ENCODE data around the gene SYCE3. TPM values are rescaled to one million over a fixed set of nuclear protein-coding genes. Genes with fewer than 3 reads are reported as not detected.
"Not testable (repeated sequence)": the region's sequence is repeated elsewhere in the genome, so short reads cannot be mapped to it uniquely, and the experiment has no call there.

SYCE3 gene
- polyA plus RNA-seq, 1 experiment = not detected

- ChIA-PET POLR2A (no interaction called here), CTCF (interaction anchor here (1.3 kb wide), 1 partner anchor 12 kb away, joined by 7 read pairs; the partner anchor contains the start of gene SCO2)
- no peak overlapping the region for H3K4me3 ChIP-seq (ENCODE audit: low read depth, low read length)
- DNase-seq (ENCODE audit: low read depth) = no peak
- H3K36me3 ChIP-seq (ENCODE audit: control insufficient read depth, insufficient read depth, low read length) = no peaks in the 10 kb centered on the region
- TF ChIP-seq CTCF (IDR thresholded peaks at IDR 0.05; ENCODE audit: insufficient read depth, low read depth, low read length) = no peak
- H3K27me3 ChIP-seq (ENCODE audit: control insufficient read depth, insufficient read depth, low read length) = no peaks in the 10 kb centered on the region
Observed at GRCh38 chr22:50537765-50538164, 25.0 kb downstream of the SYCE3 start.

- H3K27me3 ChIP-seq (ENCODE audit: control insufficient read depth, insufficient read depth, low read length) = no peaks in the 10 kb centered on the region
- POLR2A ChIA-PET = no interaction called here
- CTCF ChIA-PET = interaction anchor here (2.0 kb wide), 1 partner anchor 10 kb away, joined by 6 read pairs; the partner anchor contains the start of gene SCO2
- no peak for DNase-seq (ENCODE audit: low read depth)
- no peaks in the 10 kb centered on the region for H3K36me3 ChIP-seq (ENCODE audit: control insufficient read depth, insufficient read depth, low read length)
- TF ChIP-seq CTCF (IDR thresholded peaks at IDR 0.05; ENCODE audit: insufficient read depth, low read depth, low read length) = no peak
- H3K4me3 ChIP-seq (ENCODE audit: low read depth, low read length) = no peak overlapping the region
Observed at GRCh38 chr22:50536226-50536625, 26.5 kb downstream of the SYCE3 start.

GRCh38 chr22:50535113-50535512, 27.6 kb downstream of the SYCE3 start:
- DNase-seq (ENCODE audit: low read depth) = no peak
- no peaks in the 10 kb centered on the region for H3K27me3 ChIP-seq (ENCODE audit: control insufficient read depth, insufficient read depth, low read length)
- ChIA-PET POLR2A (interaction anchor here (0.6 kb wide), 1 partner anchor 18 kb away, joined by 3 read pairs; no protein-coding TSS in a partner anchor), CTCF (interaction anchor here (1.5 to 2.0 kb wide), 2 partner anchors 9 to 28 kb away, joined by 4 to 6 read pairs; partner anchors contain the start of genes SCO2 and SYCE3)
- no peak overlapping the region for H3K4me3 ChIP-seq (ENCODE audit: low read depth, low read length)
- TF ChIP-seq CTCF (IDR thresholded peaks at IDR 0.05; ENCODE audit: insufficient read depth, low read depth, low read length) = no peak
- no peaks in the 10 kb centered on the region for H3K36me3 ChIP-seq (ENCODE audit: control insufficient read depth, insufficient read depth, low read length)

- CTCF ChIA-PET = interaction anchor here (0.6 to 1.5 kb wide), 2 partner anchors 29 to 241 kb away, joined by 3 to 4 read pairs; partner anchors contain the start of gene SYCE3
- H3K36me3 ChIP-seq (ENCODE audit: control insufficient read depth, insufficient read depth, low read length); POLR2A ChIA-PET; H3K27me3 ChIP-seq (ENCODE audit: control insufficient read depth, insufficient read depth, low read length); H3K4me3 ChIP-seq (ENCODE audit: low read depth, low read length); DNase-seq (ENCODE audit: low read depth): not testable (repeated sequence)
Observed at GRCh38 chr22:50533856-50534711, 28.6 kb downstream of the SYCE3 start.

GRCh38 chr22:50532824-50533796, 29.6 kb downstream of the SYCE3 start:
- Histone ChIP-seq H3K36me3 (ENCODE audit: control insufficient read depth, insufficient read depth, low read length) (no peaks in the 10 kb centered on the region), H3K4me3 (ENCODE audit: low read depth, low read length) (no peak overlapping the region), H3K27me3 (ENCODE audit: control insufficient read depth, insufficient read depth, low read length) (no peaks in the 10 kb centered on the region)
- CTCF ChIA-PET = interaction anchor here (0.6 to 1.0 kb wide), 3 partner anchors 70 to 242 kb away, joined by 3 read pairs; no protein-coding TSS in a partner anchor
- POLR2A ChIA-PET = no interaction called here
- no peak for DNase-seq (ENCODE audit: low read depth)
- no peak for TF ChIP-seq CTCF (IDR thresholded peaks at IDR 0.05; ENCODE audit: insufficient read depth, low read depth, low read length)

Data from BJ (cell line).